ENCODE results near the gene ITPKC.

ITPKC gene

DNA sequence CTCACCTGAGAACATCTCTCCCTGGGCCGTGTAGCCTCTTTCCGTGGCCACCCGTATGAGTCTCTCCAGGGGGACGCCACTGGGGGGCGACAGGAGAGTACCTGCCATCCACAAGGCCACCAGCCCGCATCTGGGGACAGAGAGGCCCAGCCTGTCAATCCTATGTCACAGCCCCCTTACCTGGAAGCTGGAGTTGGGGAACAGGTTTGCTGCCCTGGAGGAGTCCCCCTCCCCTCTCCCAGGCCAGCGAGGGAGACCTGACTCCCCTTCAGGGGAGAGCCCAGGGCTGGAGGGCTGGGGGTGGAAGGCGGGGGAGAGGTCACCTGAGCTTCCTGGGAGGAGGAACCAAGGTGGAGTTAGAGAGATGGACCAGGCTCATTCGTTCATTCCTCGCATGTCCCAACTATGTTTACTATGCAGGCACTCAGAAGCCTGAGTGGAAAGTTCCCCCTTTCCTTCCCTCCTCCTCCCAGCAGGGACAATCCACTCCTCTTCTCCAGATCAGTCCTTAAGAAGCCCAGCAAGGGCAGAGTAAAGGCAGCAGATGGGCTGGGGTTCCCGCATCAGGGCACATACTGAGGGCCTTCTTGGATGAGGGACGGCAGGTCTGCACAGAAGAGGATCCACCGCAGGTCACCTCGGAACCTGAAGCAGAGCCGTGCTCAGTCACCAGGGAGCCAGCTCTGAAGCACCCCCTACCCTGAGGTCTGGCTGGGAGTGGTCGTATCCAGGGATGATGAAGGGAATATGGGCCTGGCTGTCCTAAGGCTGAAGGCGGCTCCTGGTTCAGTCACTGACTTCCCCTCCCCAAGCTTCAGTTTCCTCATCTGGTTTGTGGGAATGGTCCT, 27.9 kb downstream of the ITPKC start:
- no peak for FAIRE-seq
- TF ChIP-seq TAF1 (IDR thresholded peaks at IDR 0.05; ENCODE audit: borderline replicate concordance, low read depth, low read length) (no peak), POLR2A (IDR thresholded peaks at IDR 0.05; ENCODE audit: low read depth, low read length) (no peak), POLR2AphosphoS5 (IDR thresholded peaks at IDR 0.05; ENCODE audit: low read depth, low read length) (no peak)
- no peak for DNase-seq (ENCODE audit: insufficient read length)

DNA sequence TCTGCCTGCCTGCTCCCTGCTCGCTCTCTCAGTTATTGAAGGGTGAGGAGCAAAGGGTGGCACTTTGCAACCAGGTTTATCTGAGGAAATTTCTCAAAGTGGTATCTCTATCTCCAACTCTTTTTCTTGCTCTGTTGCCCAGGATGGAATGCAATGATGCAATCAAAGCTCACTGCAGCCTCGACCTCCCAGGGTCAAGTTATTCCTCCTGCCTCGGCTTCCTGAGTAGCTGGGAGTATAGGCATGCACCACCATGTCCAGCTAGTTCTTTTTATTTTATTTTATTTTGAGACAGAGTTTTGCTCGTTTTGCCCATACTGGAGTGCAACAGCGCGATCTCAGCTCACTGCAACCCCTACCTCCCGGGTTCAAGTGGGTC, 28.5 kb downstream of the ITPKC start:
- TF ChIP-seq TAF1 (IDR thresholded peaks at IDR 0.05; ENCODE audit: borderline replicate concordance, low read depth, low read length) (no peak), POLR2A (IDR thresholded peaks at IDR 0.05; ENCODE audit: low read depth, low read length) (no peak), POLR2AphosphoS5 (IDR thresholded peaks at IDR 0.05; ENCODE audit: low read depth, low read length) (no peak)
- no peak for DNase-seq (ENCODE audit: insufficient read length)
- FAIRE-seq = no peak

GRCh38 chr19:40747536-40747935, 30.6 kb downstream of the ITPKC start:
- no peak for FAIRE-seq
- no peak for TF ChIP-seq TAF1 (IDR thresholded peaks at IDR 0.05; ENCODE audit: borderline replicate concordance, low read depth, low read length)
- TF ChIP-seq POLR2A (IDR thresholded peaks at IDR 0.05; ENCODE audit: low read depth, low read length) = no peak
- TF ChIP-seq POLR2AphosphoS5 (IDR thresholded peaks at IDR 0.05; ENCODE audit: low read depth, low read length) = no peak
- no peak for DNase-seq (ENCODE audit: insufficient read length)

GRCh38 chr19:40750058-40750873, 33.4 kb downstream of the ITPKC start, which contains the start of gene ACTMAP:
Gene ACTMAP, minus strand, starts transcription at chr19:40750477. Its CDS starts 674 bp downstream, at chr19:40749803.
- peak; percentile 95 for FAIRE-seq
- peak; percentile 93 for DNase-seq (ENCODE audit: insufficient read length)
- no peak; the same call in 1 of the 2 replicates for TF ChIP-seq POLR2AphosphoS5 (IDR thresholded peaks at IDR 0.05; ENCODE audit: low read depth, low read length)
- TF ChIP-seq POLR2A (IDR thresholded peaks at IDR 0.05; ENCODE audit: low read depth, low read length) = no peak; the same call in 1 of the 2 replicates
- TF ChIP-seq TAF1 (IDR thresholded peaks at IDR 0.05; ENCODE audit: borderline replicate concordance, low read depth, low read length) = peak; percentile 90

GRCh38 chr19:40750874-40751537, 34.1 kb downstream of the ITPKC start, which contains the start of gene SNRPA:
Gene SNRPA, plus strand, starts transcription at chr19:40751203. Its CDS starts 206 bp downstream, at chr19:40751409.
- TF ChIP-seq TAF1 (IDR thresholded peaks at IDR 0.05; ENCODE audit: borderline replicate concordance, low read depth, low read length) = no peak; the same call in 1 of the 2 replicates
- TF ChIP-seq POLR2AphosphoS5 (IDR thresholded peaks at IDR 0.05; ENCODE audit: low read depth, low read length) = peak; percentile 84
- peak; percentile 83 for TF ChIP-seq POLR2A (IDR thresholded peaks at IDR 0.05; ENCODE audit: low read depth, low read length)
- DNase-seq (ENCODE audit: insufficient read length) (peak; percentile 79), FAIRE-seq (no peak)

DNA sequence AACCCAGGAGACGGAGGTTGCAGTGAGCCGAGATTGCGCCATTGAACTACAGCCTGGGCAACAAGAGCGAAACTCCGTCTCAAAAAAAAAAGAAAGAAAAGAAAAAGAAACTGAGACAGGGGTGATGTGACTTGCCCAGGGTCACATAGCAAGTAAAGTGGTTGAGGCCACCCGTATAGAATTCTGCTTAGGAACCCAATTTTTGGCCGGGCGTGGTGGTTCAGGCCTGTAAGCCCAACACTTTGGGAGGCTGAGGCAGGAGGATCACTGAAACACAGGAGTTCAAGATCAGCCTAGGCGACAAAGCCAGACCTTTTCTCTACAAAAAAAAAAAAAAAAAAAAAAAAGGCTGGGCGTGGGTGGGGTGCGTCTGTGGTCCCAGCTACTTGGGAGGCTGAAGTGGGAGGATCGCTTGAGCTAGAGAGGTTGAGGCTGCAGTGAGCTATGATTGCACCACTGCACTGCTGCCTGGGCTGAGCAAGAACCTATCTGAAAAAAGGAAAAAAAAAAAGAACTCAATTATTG, 35.4 kb downstream of the ITPKC start:
- no peak for FAIRE-seq
- TF ChIP-seq POLR2A (IDR thresholded peaks at IDR 0.05; ENCODE audit: low read depth, low read length) = no peak
- TF ChIP-seq TAF1 (IDR thresholded peaks at IDR 0.05; ENCODE audit: borderline replicate concordance, low read depth, low read length) = no peak
- TF ChIP-seq POLR2AphosphoS5 (IDR thresholded peaks at IDR 0.05; ENCODE audit: low read depth, low read length) = no peak
- DNase-seq (ENCODE audit: insufficient read length) = no peak

DNA sequence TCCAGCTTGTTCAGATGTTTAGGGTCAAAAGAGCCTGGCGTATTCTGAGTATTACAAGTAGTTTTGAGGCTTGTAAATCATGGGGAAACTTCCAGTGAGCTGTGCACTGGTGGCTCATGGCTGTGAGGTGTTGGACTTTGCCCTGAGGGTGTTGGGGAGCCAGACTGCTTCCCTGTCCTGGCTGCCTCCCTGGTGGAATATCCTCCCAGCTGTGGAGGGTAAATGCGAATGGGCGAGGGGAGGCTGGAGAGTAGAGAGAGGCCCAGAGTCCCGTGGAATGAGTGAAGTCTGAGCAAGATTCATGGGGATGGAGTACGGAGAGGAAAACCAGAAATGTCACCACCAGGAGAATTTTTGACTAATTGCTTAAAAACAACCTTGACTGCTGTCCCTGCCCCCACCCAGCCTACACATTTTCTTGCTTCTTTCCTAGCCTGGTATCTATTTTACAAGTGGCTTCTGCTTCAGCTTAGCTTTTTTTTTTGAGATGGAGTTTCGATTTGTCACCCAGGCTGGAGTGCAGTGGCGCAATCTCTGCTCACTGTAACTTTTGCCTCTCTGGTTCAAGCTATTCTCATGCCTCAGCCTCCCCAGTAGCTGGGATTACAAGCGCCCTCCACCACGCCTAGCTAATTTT, 37.8 kb downstream of the ITPKC start:
- DNase-seq (ENCODE audit: insufficient read length) (no peak), FAIRE-seq (no peak)

GRCh38 chr19:40755248-40755624, 38.3 kb downstream of the ITPKC start:
- TF ChIP-seq POLR2AphosphoS5 (IDR thresholded peaks at IDR 0.05; ENCODE audit: low read depth, low read length) (no peak), POLR2A (IDR thresholded peaks at IDR 0.05; ENCODE audit: low read depth, low read length) (no peak), TAF1 (IDR thresholded peaks at IDR 0.05; ENCODE audit: borderline replicate concordance, low read depth, low read length) (no peak)
- FAIRE-seq (no peak), DNase-seq (ENCODE audit: insufficient read length) (no peak)

More for the DNA sequence above, 37.8 kb downstream of the ITPKC start:
- TF ChIP-seq POLR2AphosphoS5 (IDR thresholded peaks at IDR 0.05; ENCODE audit: low read depth, low read length) = no peak
- TF ChIP-seq POLR2A (IDR thresholded peaks at IDR 0.05; ENCODE audit: low read depth, low read length) = no peak
- no peak for TF ChIP-seq TAF1 (IDR thresholded peaks at IDR 0.05; ENCODE audit: borderline replicate concordance, low read depth, low read length)

DNA sequence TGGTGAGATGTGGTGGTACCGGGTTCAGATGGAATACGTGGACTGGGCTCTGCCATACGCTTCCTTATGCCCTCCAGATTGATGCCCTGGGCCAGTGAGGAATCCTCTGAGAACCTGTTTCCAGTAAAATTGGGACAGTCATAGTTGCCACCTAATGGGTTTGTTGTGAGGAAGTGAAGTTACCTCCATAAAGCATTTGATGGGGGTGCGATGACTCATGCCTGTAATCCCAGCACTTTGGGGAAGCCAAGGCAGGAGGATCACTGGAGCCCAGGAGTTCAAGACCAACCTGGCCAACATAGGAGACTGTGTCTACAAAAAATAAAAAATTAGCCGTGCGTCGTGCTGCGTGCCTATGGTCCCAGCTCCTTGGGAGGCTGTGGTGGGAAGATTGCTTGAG, 38.9 kb downstream of the ITPKC start:
- TF ChIP-seq POLR2AphosphoS5 (IDR thresholded peaks at IDR 0.05; ENCODE audit: low read depth, low read length) (no peak), POLR2A (IDR thresholded peaks at IDR 0.05; ENCODE audit: low read depth, low read length) (no peak; the same call in 1 of the 2 replicates), TAF1 (IDR thresholded peaks at IDR 0.05; ENCODE audit: borderline replicate concordance, low read depth, low read length) (no peak)
- no peak for DNase-seq (ENCODE audit: insufficient read length)

DNA sequence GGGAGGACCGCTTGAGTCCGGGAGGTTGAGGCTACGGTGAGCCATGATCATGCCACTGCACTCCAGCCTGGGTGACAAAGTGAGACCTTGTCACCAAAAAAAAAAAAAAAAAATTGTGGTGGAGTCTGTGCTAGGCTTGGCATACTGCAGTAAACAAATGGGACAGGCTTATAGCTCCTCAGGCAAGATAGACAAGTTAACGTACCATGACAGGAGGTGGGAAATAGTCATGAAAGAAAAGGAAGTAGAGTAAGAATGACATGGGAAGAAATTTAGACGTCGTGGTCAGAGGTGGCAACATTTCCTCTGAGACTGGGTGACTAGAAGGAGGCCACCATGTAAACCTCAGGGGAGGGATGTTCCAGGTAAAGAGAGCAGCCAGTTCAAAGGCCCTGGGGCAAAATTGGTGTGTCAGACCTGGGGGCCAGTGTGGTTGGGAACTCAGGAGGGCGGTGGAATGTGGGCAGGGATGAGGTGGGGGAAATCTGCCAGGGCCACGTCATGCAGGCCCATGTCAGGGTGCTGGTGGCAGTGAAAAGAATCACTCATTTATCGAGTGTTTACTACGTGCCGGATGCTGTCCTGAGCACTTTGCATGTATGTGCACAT, 39.7 kb downstream of the ITPKC start:
- FAIRE-seq = no peak
- TF ChIP-seq POLR2A (IDR thresholded peaks at IDR 0.05; ENCODE audit: low read depth, low read length) = 0 out of 2 replicates have a peak, but pooled peaks have one; percentile 19
- peak; percentile 32; the same call in 1 of the 2 replicates for TF ChIP-seq POLR2AphosphoS5 (IDR thresholded peaks at IDR 0.05; ENCODE audit: low read depth, low read length)
- no peak for TF ChIP-seq TAF1 (IDR thresholded peaks at IDR 0.05; ENCODE audit: borderline replicate concordance, low read depth, low read length)
- no peak for DNase-seq (ENCODE audit: insufficient read length)

More for the DNA sequence above, 38.9 kb downstream of the ITPKC start:
- FAIRE-seq = no peak

Data from GM12892 (cell line).